Activated effector memory CD4-positive, alpha-beta T cell treated with Interleukin-2 at 50 U/mL for 16 hours (primary cell): ENCODE results near the gene ITGB5.

ENCODE experiments used
- DNase-seq: peaks from one replicate; pipeline ENCODE4 v3.0.0-alpha.2; 2020

ITGB5 gene

GRCh38 chr3:124895756-124896155 is 8.6 kb upstream of the ITGB5 start:
- no peak for DNase-seq

- DNase-seq, result no peak
Measured at GRCh38 chr3:124893526-124893925, 6.4 kb upstream of the ITGB5 start.

GRCh38 chr3:124890573-124891190 is 3.5 kb upstream of the ITGB5 start:
- no peak for DNase-seq

DNA sequence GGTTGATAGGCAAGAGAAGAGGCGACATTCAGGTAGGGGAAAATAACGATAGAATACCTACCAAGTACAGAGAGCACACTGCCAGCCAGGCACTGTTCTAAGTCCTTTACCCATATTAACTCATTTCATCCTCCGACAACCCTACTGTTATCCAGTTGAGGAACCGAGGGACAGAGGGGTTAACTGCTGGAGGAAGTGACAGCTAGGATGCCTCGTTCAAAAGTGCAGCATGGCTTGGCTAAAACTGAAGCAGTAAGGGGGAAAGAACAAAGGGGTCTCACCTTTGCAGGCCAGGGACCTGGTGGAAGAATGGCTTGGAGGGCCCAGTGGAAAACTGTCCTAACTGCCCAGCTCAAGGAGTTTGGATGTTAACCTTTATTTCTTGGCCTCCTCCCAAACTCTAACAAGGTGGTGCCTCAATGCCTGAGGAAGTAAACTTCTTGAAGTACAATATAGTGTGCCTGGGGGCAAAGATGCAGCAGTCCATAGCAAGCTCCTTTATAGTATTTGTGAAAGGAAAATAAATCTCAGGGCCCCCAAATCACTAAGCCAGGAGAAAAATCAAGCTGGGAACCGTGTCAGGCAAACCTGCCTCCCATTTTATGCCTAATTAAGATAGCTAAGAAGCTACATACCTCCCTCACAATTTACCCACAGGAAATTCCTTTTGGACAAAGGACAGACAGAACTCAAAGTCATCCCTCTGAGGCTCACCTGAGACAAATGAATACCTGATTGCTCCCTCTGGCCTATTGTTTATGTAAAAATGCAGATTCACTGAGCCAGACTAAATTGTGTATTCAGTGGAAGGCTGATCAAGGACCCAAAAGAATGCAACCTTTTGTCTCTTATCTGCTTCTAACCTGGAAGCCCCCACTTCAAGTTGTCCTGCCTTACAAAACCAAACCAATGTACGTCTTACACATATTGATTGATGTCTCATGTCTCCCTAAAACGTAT is 1.6 kb upstream of the ITGB5 start:
- DNase-seq, result no peak

DNA sequence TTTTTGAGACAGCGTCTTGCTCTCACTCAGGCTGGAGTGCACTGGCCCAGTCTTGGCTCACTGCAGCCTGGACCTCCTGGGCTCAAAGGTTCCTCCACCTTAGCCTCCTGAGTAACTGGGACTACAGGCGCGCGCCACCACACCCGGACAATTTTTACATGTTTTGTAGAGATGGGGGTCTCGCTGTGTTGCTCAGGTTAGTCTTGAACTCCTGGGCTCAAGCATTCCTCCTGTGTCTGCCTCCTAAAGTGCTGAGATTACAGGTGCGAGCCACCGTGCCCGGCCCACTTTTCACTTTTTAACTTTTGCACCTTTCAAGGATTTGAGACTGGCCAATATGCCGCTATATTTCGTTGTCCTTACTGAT is 750 bp upstream of the ITGB5 start:
- DNase-seq, result no peak

DNA sequence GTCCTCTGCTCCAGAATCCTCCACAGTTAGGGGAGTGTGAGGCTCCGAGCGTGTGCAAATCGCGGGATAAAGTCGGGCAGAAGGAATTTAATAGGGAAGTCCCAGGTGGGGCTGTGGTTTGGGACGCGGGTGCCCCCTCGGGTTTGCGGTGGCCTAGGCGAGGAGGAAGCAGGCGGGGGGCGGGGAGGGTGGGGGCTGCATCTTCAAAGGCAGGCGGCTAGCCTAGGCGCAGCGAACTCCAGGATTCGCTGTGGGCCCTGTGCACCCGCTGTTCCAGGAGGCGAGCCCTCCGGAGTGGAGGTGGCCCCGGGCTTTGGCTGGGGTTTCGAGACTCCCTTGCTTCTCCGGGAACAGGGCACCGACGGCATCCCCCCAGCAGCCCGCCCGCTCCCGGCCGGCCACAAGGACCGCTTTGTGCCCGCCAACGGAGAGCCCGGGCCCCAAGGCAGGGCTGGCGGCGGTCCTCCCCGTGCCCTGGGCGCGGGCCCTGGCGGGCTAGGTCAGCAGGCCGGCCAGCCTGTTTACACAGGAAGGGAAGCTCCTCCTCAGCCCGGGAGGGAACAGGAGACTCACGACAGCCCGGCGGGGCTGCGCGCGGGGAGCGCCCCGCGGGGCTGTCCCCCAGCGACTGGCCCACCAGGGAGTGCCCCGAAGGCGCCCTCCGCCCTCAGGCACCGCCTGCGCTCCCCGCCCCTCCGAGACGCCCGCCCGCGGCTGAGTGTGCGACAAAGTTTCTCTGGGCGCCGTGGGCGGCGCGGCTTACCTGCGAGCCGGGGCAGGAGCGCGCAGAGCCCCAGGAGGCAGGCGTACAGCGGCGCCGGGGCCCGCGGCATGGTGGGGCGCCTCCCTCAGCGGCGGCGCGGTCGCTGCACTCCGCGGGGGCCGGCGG is 753 bp downstream of the ITGB5 start:
- DNase-seq, result no peak

DNA sequence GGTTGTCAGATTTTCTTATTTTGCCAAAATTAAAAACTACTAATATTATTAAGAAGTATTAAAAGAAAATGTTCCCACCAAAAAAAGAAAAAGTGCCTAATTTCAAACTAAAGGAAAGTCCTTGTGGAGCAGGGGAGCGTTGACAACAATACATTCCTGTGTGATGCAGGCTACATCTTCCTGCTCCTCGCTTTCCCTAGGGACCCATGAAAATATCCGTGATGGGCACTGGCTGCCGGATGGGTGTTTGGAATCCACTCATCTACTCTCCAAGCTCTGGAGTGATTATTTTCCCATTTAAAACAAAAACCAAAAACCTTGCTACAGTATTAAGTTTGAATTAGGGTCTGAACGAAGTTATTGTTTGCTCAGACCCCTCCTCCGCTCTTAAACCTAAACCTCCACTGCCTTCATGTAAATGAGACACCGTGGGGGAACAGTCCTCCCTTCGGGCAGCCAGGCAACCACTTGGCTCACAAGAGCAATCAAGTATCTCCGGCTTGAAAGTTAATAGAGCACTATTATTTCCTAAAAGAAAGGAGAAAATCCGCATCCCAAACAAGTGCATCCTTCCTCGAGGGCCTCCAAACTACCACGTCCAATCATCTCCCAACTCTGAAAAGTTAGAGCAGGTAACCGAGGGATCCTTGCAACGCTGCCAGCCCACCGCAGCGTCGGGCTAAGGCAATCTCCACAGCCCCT is 1.5 kb downstream of the ITGB5 start:
- DNase-seq, result no peak

DNA sequence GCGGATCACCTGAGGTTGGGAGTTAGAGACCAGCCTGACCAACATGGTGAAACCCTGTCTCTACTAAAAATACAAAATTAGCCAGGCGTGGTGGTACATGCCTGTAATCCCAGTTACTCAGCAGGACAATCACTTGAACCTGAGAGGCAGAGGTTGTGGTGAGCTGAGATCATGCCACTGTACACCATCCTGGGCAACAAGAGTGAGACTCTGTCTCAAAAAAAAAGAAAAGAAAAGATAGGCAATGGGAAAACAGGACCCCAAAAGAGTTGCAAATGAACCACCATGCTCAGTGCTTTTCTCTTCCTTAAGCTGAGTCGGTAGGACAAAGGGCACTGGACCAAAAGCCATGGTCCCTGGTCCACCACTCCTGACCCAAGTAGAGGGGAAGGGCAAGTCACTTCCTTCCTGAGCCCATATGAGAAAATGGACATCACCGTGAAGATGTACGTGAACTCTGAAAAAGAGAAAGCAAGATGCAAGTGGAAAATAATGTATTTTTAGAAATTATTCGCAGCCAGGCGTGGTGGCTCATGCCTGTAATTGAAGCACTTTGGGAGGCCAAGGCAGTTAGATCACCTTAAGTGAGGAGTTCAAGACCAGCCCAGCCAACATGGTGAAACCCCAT is 2.6 kb downstream of the ITGB5 start:
- no peak for DNase-seq

DNA sequence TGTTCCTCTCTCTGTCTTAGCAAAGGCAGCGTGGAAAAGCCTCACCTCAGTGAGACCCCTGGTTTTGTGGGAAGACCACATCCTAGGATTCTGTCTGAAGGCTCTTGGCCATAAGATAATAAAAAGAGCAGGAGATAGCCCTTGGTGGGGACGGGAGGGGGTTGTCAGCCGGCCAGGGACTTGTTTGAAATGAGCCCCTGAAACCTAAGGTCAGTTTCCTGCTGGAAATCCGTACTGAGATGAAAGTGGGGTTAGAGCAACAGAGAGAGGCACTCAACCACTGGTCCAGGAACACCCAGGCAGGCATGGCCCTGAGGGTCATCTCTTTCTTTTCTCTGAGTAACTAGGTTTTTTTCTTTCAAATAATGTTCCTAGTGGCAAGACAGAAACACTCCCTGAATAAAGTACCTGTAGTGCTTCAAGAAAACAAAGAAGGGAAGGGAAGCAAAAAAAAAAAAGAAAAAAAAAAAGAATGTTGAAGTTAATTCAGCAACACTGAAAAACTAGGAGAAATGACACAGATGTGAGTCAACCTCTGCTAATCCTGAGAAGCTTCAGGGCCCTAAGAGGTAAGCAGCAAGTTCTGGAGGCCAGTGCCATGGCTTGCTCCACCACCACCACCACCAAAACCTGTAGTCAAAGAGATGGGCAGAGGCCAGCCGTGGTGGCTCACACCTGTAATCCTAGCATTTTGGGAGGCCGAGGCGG is 3.2 kb downstream of the ITGB5 start:
- no peak for DNase-seq

GRCh38 chr3:124882816-124883747 is 4.1 kb downstream of the ITGB5 start:
- no peak for DNase-seq

DNA sequence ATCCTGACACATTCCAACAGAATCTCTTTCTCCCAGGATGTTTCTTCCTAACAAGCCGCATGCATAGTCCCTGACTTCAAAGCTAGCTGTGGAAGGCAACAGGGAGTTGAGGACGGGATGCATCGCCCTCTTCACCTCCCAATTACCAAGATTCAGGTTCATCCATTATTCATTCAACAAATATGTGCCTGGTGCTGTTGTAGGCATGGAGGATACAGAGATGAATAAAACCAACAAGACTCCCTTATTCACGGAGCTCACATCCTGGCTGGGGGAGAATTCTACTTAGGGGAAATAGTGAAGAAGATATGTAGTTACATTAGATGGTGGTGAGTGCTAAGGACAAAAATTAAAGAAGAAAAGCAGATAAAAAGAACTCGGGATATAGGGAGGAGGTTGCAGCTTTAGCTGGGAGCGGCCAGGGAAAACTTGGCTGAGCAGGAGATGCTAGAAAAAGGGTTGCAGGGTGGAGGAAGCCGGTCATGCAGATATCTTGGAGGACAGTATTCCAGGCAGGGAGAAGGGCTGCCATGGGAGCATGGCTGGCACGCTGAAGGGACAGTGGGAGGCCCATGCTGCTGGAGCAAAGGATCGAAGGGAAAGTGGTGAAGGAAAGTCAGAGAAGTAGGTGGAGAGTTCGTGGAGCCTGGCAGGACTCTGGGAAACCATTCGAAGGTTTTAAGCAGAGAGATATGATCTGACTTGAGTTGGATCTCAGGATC is 5.0 kb downstream of the ITGB5 start:
- DNase-seq, result no peak

DNA sequence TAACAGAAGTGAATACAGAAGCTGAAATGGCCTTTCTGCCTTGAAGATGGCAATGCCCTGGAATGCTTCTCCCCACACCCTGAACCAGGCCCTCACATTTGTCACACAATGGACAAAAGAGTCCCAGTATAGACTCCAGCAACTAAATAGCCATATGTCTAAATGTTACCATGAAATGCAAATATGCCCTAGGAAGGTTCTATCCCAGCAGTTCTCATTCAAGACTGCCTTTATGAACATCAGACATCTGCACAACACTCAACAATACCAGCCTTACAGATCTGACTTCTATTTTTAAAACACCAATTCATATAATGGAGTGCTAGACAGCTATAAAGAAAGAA is 7.9 kb downstream of the ITGB5 start:
- DNase-seq, result no peak

DNA sequence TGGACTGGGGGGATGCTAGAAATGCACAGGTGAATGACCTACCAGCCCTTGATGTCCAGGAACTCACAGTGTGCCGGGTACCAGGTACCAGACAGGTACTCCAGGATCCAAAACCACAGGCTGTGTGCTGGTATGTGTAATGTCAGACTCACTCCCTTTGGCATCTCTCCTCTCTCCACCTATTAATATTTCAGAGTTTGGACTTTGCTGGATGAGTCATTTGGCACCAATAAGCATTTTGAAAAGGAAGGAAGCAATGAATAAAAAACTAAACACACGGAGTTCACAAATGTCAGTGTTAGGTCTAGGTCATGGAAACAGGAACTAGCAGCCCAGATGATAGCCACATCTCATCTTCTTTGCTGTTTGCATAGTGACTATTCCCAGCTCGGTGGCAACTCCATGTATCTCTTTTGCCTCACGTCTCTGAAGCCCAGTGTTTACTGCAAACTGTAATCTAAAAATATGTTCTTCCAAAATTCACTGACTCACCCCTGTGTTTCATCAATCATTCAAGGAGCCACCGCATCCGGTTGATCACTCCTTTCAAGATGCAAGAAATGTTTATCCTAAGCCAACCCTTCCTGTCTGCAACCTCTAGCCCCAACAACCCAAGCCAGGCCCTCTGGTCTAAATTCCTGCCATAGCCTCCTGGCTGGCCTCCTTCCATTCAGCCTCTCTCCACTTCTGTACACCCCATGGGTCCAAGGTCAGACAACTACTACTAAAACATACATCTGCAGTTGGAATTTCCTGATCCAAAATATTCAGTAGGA is 8.4 kb downstream of the ITGB5 start:
- DNase-seq, result no peak

DNA sequence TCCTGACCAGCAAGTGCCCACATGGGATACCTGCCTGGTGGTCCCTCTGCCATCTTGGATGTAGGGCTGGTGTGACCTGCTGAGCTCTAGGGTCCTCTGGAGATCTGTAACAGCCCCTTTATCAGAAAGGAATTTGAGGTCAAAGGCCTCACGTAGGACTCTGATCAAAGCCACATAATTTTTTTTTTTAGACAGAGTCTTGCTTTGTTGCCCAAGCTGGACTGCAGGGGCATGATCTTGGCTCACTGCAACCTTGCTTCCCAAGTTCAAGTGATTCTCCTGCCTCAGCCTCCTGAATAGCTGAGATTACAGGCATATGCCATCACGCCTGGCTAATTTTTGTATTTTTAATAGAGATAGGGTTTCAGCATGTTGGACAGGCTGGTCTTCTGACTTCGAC is 9.5 kb downstream of the ITGB5 start:
- DNase-seq, result no peak

GRCh38 chr3:124876401-124876878 is 10.7 kb downstream of the ITGB5 start:
- no peak for DNase-seq

GRCh38 chr3:124873226-124873625 is 13.9 kb downstream of the ITGB5 start:
- DNase-seq, result no peak

DNA sequence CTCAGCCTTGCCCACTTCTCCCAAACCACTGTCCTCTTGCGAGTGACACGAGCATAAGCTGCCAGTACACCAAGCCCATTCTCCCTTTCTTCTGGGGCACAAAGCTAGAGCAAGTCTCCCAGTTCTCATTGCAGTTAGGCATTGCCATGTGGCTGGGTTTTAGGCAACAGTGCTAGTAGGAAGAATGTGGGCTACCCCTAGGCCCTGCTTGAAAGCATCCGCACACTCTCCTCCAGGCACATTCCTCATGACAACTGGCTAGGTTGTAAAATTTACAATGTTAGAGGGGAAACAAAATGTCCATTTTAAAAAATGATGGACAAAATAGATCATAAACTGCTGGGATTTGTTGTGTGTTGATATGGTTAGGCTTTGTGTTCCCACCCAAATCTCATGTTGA is 19.7 kb downstream of the ITGB5 start:
- DNase-seq, result no peak

DNA sequence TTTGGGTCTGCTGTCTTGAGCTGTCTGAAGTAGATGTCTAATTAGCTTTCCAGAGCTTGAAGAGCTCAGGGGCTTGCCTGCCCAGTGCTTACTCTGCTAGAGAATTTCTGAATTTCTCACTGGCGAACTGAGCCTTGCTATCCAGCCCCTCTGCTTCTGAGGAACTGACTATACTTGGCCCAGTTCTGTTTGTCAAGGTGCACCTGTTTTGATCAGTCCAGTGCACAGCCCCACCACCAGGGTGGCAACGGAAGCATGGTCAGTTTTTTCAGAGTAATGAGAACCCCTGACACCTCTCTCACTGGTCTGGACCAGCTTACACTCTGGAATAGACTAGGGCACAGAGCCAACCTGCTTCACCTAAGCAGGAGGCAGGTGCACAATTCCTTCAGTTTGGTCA is 25.2 kb downstream of the ITGB5 start:
- DNase-seq, result no peak

DNA sequence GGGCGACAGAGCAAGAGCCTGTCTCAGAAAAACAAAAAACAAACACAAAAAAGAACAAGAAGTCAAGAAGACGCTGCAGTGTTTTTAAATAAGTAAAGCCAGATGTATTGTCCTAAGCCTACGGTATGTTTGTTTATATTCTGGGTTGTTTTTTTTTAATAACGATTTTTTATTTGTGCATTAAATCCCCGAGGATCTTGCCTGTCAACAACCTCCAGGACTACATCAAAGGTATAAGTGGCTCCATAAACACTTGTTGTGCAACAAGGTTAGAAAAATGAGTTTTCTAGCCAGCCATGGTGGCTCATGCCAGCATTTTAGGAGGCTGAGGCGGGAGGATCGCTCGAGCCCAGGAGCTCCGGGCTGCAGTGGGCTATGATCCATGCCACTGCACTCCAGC is 26.1 kb downstream of the ITGB5 start:
- DNase-seq, result no peak
